ENCODE measurements around the gene LGALS3. TPM values are rescaled to one million over a fixed set of nuclear protein-coding genes. Genes with fewer than 3 reads are reported as not detected.
"Not testable (repeated sequence)": the region's sequence is repeated elsewhere in the genome, so short reads cannot be mapped to it uniquely, and the experiment has no call there.

The LGALS3 gene
- total RNA-seq: 100 to 1,000 TPM; 325 to 450 (median 349) TPM

DNA sequence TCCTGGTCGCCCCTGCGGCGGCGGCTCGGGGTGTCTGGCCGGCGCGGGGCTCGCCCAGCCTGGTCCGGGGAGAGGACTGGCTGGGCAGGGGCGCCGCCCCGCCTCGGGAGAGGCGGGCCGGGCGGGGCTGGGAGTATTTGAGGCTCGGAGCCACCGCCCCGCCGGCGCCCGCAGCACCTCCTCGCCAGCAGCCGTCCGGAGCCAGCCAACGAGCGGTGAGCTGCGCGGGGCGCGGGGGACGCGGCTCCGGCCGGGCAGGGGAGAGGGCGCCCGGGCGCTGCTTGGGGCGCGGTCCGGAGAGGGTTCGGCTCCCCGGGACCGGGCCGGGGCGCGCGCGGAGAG, at the start of gene LGALS3:
Gene LGALS3, plus strand, starts transcription at position 167 of the 342 bp plus-strand sequence. CDS start 8,122 bp downstream, outside the sequence.
- DNase-seq (ENCODE audit: low spot score) (peak; percentile 50), ATAC-seq (ENCODE audit: low FRiP score) (peak; percentile 78)
- TF ChIP-seq, protein P1, sequence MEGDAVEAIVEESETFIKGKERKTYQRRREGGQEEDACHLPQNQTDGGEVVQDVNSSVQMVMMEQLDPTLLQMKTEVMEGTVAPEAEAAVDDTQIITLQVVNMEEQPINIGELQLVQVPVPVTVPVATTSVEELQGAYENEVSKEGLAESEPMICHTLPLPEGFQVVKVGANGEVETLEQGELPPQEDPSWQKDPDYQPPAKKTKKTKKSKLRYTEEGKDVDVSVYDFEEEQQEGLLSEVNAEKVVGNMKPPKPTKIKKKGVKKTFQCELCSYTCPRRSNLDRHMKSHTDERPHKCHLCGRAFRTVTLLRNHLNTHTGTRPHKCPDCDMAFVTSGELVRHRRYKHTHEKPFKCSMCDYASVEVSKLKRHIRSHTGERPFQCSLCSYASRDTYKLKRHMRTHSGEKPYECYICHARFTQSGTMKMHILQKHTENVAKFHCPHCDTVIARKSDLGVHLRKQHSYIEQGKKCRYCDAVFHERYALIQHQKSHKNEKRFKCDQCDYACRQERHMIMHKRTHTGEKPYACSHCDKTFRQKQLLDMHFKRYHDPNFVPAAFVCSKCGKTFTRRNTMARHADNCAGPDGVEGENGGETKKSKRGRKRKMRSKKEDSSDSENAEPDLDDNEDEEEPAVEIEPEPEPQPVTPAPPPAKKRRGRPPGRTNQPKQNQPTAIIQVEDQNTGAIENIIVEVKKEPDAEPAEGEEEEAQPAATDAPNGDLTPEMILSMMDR (IDR thresholded peaks at IDR 0.05): no peak

DNA sequence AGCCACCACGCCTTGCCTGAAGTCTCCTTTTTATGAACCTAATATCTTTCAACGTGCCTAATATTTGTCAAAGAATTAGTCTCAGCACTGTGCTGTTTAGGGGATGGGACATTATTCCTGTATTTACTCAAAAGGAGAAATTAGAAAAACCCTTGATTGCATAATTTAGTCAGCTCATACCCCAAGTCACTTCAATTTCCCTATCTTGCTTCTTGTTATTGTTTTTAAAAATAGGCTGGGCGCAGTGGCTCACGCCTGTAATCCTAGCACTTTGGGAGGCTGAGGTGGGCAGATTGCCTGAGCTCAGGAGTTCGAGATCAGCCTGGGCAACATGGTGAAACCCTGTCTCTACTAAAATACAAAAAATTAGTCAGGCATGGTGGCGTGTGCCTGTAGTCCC, 49.1 kb upstream of the LGALS3 start:
- ATAC-seq (ENCODE audit: low FRiP score); DNase-seq (ENCODE audit: low spot score): not testable (repeated sequence)

DNA sequence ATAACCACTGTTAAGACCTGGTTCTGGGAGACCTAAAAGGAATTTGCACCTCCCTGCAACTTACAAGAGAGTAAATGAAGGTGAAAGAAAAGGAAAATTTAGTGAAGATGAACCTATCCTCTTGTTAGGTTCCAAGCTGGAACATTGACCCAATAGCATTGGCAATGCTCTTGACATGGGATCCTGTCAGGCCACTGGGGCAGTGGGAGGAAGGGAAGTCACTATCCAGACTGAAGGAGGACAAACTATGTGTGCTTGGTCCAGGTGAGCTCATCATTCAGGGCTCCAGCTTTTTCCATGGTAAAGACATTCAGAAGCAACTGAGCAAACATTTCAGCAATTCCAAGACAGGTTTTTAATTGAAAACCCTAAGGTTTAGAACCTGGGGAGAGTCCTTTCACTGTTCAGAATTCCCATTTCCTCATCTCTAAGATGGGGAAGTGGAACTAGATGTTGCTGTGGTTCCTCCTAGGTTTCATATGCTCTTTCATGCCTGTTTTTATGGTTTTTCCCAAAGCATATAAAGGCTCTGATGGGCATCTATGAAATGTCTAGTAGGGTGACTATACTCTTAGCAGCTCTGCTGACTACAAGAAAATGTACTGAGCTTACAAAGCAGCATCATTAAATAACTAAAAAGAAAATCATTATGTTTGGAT, 44.5 kb upstream of the LGALS3 start:
- ATAC-seq (ENCODE audit: low FRiP score): no peak
- no peak for DNase-seq (ENCODE audit: low spot score)
- TF ChIP-seq, protein P1 (IDR thresholded peaks at IDR 0.05): no peak

DNA sequence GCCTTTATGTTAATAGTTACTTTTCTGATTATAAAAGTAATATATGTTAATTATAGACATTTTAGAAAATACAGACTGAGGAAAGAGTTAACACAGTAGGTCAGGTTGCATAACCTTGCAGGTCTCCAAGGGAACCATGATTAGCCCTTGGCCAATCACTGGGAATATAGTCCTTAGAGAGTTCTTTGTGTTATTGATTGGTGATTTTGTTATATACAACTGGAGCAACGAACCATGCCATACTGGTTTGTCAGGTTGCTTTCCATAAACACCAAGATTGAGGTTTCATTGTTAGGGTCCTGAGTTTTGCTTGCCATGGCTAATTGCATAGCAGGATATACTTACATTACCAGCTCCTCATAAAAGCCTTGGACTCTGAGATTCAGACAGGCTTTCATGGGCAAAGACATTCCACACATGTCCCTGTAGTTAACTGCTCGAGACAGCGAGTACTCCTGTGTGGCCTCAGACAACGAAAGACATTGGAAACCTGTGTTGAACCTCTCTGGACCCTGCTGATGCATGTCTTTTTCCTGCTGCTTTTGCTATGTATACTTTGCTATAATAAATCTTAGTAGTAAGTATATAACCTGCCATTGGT, 43.9 kb upstream of the LGALS3 start:
- TF ChIP-seq, protein P1 (IDR thresholded peaks at IDR 0.05): no peak
- no peak for ATAC-seq (ENCODE audit: low FRiP score)
- no peak for DNase-seq (ENCODE audit: low spot score)

DNA sequence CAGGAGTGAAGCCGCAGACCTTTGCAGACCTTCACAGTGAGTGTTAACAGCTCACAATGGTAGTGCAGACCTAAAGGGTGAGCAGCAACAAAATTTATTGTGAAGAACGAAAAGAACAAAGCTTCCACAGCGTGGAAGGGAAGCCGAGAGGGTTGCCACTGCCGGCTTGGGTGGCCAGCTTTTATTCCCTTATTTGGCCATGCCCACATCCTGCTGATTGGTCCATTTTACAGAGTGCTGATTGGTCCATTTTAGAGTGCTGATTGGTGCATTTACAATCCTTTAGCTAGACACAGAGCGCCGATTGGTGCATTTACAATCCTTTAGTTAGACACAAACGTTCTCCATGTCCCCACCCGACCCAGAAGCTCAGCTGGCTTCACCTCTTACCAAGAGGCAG, 42.1 kb upstream of the LGALS3 start:
- DNase-seq (ENCODE audit: low spot score) (peak; percentile 18), ATAC-seq (ENCODE audit: low FRiP score) (no peak)
- TF ChIP-seq, protein P1 (IDR thresholded peaks at IDR 0.05): no peak

DNA sequence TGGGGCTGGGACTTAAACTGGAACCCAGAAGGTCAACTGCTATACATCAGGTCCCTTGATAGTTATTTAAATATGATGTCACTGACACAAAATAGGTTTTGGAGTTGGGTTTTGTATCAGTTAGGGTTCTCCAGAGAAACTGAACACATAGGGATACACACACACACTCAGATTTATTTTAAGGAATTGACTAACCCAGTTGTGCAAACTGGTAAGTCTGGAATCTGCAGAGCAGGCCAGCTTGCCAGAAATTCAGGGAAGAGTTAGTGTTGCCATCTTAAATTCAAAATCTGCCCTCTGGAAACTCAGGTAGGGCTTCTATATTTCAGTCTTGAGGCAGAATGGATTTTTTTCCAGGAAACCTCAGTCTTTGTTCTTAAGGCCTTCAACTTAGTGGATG, 40.7 kb upstream of the LGALS3 start:
- ATAC-seq (ENCODE audit: low FRiP score) (no peak), DNase-seq (ENCODE audit: low spot score) (no peak)
- TF ChIP-seq, protein P1 (IDR thresholded peaks at IDR 0.05): no peak

DNA sequence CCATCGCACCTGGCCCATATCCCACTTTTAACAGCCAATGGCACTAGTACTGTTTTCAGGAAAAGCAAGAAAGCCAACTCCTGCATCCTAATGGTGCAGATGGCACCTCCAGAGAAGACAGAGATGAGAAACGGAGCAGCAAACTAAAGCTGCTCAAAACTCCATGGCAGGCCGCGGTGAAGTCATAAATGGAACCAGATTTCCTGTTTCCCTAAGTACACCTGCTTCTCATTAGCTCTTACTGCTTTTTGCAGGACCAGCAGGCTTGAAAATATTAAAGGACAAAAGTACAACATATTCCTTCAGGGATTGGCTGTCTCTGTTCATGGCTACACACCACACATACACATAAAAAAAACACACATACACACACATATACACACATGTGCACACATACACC, 36.7 kb upstream of the LGALS3 start:
- DNase-seq (ENCODE audit: low spot score) (no peak), ATAC-seq (ENCODE audit: low FRiP score) (no peak)
- TF ChIP-seq, protein P1 (IDR thresholded peaks at IDR 0.05): no peak
